Activated naive CD8-positive, alpha-beta T cell treated with anti-CD3 and anti-CD28 coated beads for 36 hours (primary cell): Measurements from ENCODE around the gene AP3D1. TPM values are rescaled to one million over a fixed set of nuclear protein-coding genes. Genes with fewer than 3 reads are reported as not detected.

Experiments
- DNase-seq: peaks from one replicate; pipeline ENCODE4 v3.0.0; 2021
- H3K27ac Mint-ChIP-seq: one replicate; pipeline ENCODE4 v1.8.0; 2022; ENCODE audit warnings: mild to moderate bottlenecking, moderate library complexity, mixed read lengths
- H3K27me3 Mint-ChIP-seq: one replicate; pipeline ENCODE4 v1.8.0; 2022; ENCODE audit warnings: mild to moderate bottlenecking, mixed read lengths
- H3K36me3 Mint-ChIP-seq: one replicate; pipeline ENCODE4 v1.8.0; 2021; ENCODE audit warnings: mild to moderate bottlenecking, mixed read lengths
- H3K4me1 Mint-ChIP-seq: one replicate; pipeline ENCODE4 v1.8.0; 2021; ENCODE audit warnings: mixed read lengths
- H3K4me3 Mint-ChIP-seq: one replicate; pipeline ENCODE4 v1.8.0; 2022; ENCODE audit warnings: mild to moderate bottlenecking, moderate library complexity, mixed read lengths
- H3K9me3 Mint-ChIP-seq: one replicate; pipeline ENCODE4 v1.8.0; 2022; ENCODE audit warnings: mixed read lengths
- total RNA-seq, 2 experiments: library from RNA; stranded (reverse); gene quantifications; one replicate each; pipeline ENCODE4 v1.2.3, GENCODE V29; 2021

The AP3D1 gene
- total RNA-seq, 2 experiments from 2014 or later = 92.0 to 96.0 TPM

DNA sequence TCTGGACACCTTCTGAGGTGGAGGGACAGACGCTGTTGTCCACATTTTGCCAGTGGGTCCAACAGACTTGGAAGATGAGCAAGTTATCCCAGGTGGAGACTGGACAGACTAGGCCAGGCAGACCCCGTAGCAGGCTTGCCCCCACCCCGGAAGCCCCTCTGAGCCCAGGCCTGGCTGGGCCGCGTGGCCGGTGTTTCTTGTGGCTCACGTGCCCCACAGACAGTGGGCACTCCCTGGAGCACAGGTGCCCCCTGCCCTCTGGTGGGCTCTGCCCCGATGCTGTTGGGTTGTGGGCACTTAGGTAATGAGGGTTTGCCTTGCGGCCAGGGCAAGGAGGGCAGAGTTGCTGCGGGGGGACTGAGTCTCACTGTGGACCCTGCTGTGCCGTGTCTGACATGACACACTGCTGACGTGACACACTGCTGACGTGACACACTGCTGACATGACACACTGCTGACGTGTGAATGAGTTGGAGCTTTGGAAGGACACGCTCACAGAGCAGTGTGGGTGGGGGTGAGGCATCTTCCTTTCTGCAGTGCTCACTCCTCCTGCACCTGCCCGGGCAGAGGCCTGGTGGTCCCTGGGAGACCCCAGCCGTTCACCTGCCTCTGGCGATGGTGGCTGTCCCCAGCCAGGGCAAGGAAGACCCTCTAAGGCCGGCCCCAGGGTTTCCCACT, 37.5 kb upstream of the AP3D1 start:
- Mint-ChIP-seq H3K36me3 (peaks cover 23% of the 10 kb centered on the region), H3K9me3 (no peaks in the 10 kb centered on the region), H3K27ac (no peak overlapping the region), H3K4me3 (no peak overlapping the region), H3K4me1 (peaks cover 6% of the 10 kb centered on the region), H3K27me3 (no peaks in the 10 kb centered on the region)
- no peak for DNase-seq

DNA sequence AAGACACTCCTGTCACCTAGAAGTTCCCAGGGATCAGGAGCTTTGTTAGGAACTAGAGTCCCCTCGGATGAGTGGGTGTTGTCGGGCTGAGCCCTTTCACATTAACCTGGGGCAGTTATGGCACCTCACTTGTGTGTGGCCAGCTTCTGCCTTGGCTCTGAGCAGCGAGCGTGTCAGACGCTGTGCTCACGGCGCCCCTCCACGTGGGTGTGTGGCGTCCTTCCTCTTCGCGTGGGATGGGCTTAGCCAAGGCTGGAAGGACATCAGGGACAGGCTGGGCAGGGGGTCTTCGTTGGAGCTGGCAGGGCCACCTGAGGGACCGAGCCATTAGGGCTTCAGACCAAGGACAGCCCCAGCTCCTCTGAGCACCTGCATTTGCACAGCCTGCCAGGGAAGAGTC, 35.8 kb upstream of the AP3D1 start:
- Mint-ChIP-seq H3K36me3 (peaks cover 15% of the 10 kb centered on the region), H3K27ac (no peak overlapping the region), H3K4me3 (no peak overlapping the region), H3K27me3 (no peaks in the 10 kb centered on the region), H3K4me1 (peaks cover 4% of the 10 kb centered on the region), H3K9me3 (no peaks in the 10 kb centered on the region)
- DNase-seq = no peak

DNA sequence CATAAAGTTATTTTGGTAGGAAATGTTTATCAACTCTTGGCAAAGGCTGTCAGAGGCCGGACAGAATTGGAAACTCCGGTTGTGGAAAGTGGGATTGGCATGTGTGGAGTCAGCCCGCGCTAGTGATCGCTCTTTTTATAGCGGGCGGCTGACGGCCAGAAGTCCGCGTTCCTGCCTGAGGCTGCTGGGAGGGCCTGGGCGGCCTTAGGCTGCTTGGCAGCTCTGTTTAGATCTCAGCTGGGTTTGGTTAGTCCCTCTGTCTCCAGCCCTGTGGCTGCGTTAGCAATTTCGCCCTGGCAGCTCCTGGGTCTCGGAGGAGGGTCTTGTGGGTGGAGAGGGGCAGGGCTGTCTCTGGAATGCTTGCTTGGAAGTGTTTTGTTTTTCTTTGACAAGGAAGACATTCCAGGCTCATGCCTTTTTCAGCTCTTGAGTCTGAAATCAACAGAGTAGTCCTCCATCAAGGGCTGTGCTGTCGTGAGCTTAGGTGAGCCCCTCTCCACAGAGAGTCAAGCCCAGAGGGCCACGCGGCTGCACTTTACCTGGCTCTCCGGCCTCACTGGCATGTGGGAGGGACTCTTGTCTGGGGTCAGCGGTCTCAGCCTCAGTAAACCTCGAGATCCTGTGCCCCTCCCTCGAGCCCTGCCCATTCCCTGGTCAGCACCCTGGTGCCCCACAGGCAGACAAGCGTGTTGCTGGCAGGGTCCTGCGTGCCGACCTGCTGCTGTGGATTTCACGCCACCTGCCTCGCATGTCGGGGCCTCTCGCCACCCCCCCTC, 34.9 kb upstream of the AP3D1 start:
- Mint-ChIP-seq H3K4me3 (no peak overlapping the region), H3K4me1 (peaks cover 4% of the 10 kb centered on the region), H3K27ac (no peak overlapping the region), H3K36me3 (peaks cover 15% of the 10 kb centered on the region), H3K27me3 (no peaks in the 10 kb centered on the region), H3K9me3 (no peaks in the 10 kb centered on the region)
- no peak for DNase-seq

DNA sequence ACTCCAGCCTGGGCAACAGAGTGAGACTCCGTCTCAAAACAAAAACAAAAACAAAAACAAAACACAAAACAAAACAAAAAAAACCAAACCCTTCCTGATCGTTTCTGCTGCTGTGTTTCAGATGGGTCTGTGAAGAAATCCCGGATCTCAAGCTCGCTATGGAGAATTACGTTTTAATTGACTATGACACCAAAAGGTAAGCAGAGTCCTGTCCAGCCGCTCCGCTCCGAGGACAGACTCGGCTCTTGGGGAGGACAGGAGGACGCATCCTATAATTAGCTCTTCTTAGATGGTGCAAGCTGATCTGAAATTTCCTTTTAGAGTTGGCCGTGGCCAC, 34.3 kb upstream of the AP3D1 start:
- no peaks in the 10 kb centered on the region for H3K9me3 Mint-ChIP-seq
- DNase-seq = no peak
- no peak overlapping the region for H3K27ac Mint-ChIP-seq
- H3K27me3 Mint-ChIP-seq = no peaks in the 10 kb centered on the region
- H3K36me3 Mint-ChIP-seq = peaks cover 13% of the 10 kb centered on the region
- no peak overlapping the region for H3K4me3 Mint-ChIP-seq
- H3K4me1 Mint-ChIP-seq = peaks cover 4% of the 10 kb centered on the region

DNA sequence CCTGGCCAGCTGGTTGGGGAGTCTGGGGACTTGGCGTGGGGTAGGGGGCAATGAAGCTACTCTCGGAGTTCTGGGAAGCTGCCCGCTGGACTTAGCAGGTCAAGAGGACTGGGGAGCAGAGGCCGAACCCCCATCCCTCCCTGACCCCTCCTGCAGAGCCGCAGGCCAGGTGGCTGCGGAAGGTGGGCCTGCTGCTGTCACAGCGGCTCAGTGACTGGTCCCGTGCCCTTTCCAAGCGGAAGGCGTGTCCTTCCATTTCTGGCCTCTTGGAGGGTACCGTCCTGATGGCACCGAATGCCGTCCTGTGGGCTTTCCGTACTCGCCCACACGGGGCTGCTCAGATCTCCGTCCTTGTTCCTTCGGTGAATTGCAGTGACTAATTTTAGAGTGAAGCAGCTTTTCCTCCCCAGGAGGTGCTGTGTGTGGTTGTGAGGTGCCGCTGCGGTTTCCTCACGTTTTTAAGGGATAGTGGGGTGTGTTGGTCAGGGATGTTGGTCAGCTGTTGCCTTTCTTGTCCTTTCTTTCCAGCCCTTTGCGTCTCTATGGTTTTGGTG, 33.1 kb upstream of the AP3D1 start:
- Mint-ChIP-seq H3K4me3 (no peak overlapping the region), H3K4me1 (peaks cover 4% of the 10 kb centered on the region), H3K27ac (no peak overlapping the region), H3K9me3 (no peaks in the 10 kb centered on the region), H3K27me3 (no peaks in the 10 kb centered on the region), H3K36me3 (peaks cover 13% of the 10 kb centered on the region)
- no peak for DNase-seq

DNA sequence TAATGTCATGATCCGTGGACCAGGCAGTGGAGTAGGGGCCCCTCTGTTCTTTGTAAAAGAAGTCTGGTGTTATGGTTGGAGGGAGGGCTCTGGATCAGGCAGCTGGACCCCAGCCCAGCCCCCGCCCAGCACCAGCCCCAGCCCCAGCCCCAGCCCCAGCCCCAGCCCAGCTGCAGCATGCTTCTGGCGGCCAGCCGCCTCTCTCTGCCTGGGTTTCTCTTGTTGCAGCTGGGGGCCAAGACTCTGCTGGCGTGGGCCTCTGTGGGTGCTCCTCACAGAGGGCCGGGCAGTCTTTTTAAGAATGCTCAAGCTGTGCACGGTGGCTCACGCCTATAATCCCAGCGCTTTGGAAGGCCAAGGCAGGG, 30.2 kb upstream of the AP3D1 start:
- Mint-ChIP-seq H3K27ac (no peak overlapping the region), H3K4me1 (no peaks in the 10 kb centered on the region), H3K36me3 (peaks cover 15% of the 10 kb centered on the region), H3K27me3 (no peaks in the 10 kb centered on the region), H3K9me3 (no peaks in the 10 kb centered on the region), H3K4me3 (no peak overlapping the region)
- no peak for DNase-seq

DNA sequence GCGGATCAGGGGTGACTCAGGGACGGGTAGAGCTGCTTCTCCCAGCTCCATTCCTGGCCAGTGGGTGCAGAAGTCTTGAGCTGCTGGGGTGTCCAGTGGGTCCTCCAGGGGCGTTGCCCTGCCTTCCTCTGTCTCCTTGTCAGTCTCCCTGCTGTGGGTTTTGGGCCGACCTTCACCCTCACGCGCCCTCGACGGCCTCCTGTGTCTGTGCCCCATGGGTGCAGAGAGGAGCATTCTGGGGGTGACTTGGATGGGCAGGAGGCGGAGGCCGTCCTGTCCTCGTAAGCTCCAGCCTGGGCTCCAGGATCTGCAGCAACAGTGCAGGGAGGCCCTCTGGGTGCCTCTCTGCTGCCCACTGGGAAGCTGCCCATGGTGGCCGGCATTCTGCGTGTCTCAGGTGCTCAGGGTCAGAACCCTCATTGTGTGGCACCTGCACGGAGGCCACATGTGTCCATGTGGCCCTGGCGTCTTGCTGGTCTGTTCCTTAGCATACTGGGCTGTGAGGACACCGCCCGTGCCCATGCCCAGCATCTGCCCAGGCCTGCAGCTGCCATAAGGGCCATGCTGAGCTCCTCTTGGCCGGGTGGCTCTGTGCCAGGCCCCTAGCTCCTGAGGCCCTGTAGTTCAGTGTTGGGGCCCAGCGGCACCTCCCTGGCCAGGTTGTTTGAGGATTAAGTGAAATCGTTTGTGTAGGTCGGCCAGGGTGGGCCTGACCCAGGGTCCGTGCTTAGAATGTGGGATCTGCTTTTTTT, 29.7 kb upstream of the AP3D1 start:
- DNase-seq = no peak
- H3K27ac Mint-ChIP-seq = no peak overlapping the region
- H3K9me3 Mint-ChIP-seq = no peaks in the 10 kb centered on the region
- H3K27me3 Mint-ChIP-seq = no peaks in the 10 kb centered on the region
- H3K4me3 Mint-ChIP-seq = no peak overlapping the region
- H3K36me3 Mint-ChIP-seq = peaks cover 18% of the 10 kb centered on the region
- H3K4me1 Mint-ChIP-seq = no peaks in the 10 kb centered on the region

DNA sequence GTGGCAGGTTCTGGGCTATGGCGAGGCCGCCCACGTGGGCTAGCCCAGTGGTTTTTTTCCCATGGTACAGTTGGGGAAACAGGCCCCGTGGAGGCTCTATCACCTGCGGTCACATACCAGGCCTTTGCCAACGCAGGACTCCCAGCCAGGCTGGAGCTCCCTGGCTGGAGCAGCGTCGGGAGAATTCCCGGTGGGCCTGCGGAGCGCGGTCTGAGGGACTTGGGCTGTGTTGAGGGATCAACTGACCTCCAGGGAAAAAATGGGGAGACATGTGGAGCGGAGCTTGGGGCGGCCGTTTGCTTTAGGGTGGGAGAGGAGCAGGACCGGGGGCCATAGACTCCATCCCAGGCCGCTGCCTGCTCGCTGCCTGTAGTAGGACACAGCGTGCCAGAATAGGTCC, 28.7 kb upstream of the AP3D1 start:
- Mint-ChIP-seq H3K36me3 (peaks cover 12% of the 10 kb centered on the region), H3K9me3 (no peaks in the 10 kb centered on the region)

DNA sequence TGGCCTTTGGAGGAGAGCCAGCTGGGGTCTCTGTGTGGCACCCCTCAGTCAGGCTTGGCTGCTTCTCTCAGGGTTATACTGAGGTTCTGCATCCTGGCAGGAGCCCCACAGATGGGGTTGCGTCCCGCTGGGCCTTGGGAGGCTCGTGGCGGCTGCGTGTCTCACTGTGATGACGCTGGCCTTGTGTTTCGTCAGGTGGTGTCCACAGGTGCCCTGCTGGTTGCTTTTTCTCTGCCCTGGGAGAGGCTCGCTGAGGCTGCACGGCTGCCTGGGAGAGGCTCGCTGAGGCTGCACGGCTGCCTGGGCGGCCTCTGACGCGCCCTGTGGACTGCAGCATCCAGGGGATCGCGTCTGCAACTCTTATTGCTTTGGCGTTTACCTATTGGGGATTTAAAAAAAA, 27.7 kb upstream of the AP3D1 start:
- Mint-ChIP-seq H3K27ac (no peak overlapping the region), H3K4me3 (no peak overlapping the region), H3K27me3 (no peaks in the 10 kb centered on the region), H3K36me3 (peaks cover 15% of the 10 kb centered on the region), H3K4me1 (no peaks in the 10 kb centered on the region), H3K9me3 (no peaks in the 10 kb centered on the region)
- no peak for DNase-seq

More for the DNA sequence above, 28.7 kb upstream of the AP3D1 start:
- Mint-ChIP-seq H3K4me3 (no peak overlapping the region), H3K4me1 (no peaks in the 10 kb centered on the region), H3K27ac (no peak overlapping the region), H3K27me3 (no peaks in the 10 kb centered on the region)
- no peak for DNase-seq

DNA sequence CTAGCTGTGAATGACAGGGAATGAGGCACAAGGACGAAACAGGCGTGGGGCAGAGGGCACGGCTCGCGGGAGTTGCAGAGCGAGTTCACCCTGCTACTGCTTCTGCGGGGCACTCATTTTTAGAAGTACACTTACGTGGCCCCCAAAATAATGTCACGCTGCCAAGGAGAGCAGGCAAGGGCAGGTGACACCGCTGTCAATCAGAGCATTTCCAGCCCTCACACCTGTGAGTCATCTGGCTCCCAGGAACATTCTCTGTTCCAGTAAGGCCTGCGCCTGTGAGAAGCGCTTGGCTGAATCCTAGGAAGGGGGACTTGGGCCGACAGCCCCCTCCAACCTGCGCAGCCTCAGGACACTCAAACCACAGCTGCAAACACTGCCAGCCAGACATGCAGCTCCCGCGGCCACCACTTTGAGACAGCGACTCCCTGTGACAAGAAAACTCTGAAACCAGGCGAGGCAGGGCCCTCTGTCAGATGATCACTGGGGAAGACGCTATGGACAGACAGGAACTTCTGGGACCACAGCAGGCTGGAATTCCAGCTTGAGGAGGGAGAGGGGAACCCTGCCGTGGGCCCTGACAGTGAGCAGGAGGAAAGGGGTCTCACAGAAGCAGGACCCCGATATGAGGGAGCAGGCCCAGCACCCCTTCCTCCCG, 25.1 kb upstream of the AP3D1 start:
- Mint-ChIP-seq H3K27ac (no peak overlapping the region), H3K4me1 (peaks cover 12% of the 10 kb centered on the region), H3K27me3 (no peaks in the 10 kb centered on the region), H3K4me3 (no peak overlapping the region), H3K9me3 (no peaks in the 10 kb centered on the region), H3K36me3 (peaks cover 21% of the 10 kb centered on the region)
- DNase-seq = no peak

DNA sequence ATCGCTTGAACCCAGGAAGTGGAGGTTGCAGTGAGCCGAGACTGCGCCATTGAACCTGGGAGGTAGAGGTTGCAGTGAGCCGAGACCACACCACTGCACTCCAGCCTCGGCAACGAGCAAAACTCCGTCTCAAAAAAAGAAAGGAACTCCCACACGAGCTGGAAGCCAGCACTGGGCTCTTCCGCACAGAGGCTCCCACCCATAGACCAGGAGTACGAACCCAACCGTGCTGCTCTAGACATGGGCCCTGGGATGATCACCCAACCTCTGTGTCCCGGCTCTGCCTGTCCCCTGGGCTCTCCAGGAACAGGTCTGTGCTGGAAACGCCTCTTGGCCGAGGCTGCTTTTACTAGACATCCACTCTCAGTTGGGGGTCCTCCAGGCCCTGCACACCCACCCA, 24.4 kb upstream of the AP3D1 start:
- Mint-ChIP-seq H3K4me1 (peaks cover 19% of the 10 kb centered on the region), H3K27me3 (no peaks in the 10 kb centered on the region), H3K27ac (no peak overlapping the region), H3K4me3 (no peak overlapping the region), H3K36me3 (peaks cover 19% of the 10 kb centered on the region), H3K9me3 (no peaks in the 10 kb centered on the region)
- no peak for DNase-seq

DNA sequence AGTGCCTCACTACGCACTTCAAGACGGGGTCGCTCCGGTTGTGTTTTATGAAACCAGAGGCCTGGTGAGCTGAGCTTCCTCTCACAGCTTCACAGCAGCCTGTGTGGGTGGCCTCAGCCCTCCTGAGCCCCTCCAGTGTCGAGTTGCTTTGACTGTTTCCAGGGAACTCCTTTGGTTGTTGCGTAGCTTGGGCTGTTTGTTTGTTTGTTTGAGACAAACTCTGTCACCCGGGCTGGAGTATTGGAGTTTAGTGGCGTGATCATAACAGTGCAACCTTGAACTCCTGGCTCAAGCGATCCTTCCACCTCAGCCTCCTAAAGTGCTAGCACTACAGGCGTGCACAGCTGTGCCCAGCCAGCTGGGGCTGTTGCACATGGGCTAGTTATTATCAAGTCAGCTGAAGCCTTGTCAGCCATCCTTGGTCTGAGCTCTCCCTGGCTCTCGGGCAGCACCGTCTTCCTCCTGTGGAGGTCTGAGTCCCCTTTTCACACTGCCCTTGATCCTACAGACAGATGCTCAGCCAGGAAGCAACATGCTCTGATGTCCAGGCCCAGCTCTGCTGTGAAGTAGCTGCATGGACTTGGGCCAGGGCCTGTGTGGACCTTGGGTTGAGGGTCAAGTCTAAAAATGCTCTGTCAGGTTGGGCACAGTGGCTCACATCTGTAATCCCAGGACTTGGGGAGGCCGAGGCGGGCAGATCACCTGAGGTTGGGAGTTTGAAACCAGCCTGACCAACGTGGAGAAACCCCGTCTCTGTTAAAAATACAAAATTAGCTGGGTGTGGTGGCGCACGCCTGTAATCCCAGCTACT, 22.6 kb upstream of the AP3D1 start:
- peaks cover 35% of the 10 kb centered on the region for H3K4me1 Mint-ChIP-seq
- H3K27me3 Mint-ChIP-seq = no peaks in the 10 kb centered on the region
- DNase-seq = no peak

DNA sequence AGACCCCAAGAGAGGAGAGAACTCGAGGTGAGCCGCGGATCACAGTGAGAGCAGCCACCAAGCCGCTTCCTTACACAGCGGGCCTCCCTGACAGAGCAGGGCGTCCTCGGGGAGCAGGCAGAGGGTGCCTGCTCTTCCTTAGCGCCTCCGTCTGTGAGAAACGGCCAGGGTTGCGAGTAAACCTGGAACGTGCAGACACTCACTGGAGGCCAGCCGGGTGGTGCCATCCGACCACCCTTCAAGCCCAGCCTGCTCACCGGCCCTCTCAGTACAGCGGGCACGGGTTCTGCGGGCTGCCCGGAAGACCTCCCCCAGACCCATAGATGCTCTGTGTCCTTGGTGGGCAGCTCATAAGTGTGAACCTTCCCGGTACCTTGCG, 22.0 kb upstream of the AP3D1 start:
- peaks cover 19% of the 10 kb centered on the region for H3K36me3 Mint-ChIP-seq
- no peak overlapping the region for H3K27ac Mint-ChIP-seq
- peaks cover 41% of the 10 kb centered on the region for H3K4me1 Mint-ChIP-seq
- H3K27me3 Mint-ChIP-seq = no peaks in the 10 kb centered on the region
- H3K9me3 Mint-ChIP-seq = no peaks in the 10 kb centered on the region
- no peak for DNase-seq
- no peak overlapping the region for H3K4me3 Mint-ChIP-seq

More for the DNA sequence above, 22.6 kb upstream of the AP3D1 start:
- H3K27ac Mint-ChIP-seq = no peak overlapping the region
- peaks cover 19% of the 10 kb centered on the region for H3K36me3 Mint-ChIP-seq
- H3K9me3 Mint-ChIP-seq = no peaks in the 10 kb centered on the region
- no peak overlapping the region for H3K4me3 Mint-ChIP-seq

DNA sequence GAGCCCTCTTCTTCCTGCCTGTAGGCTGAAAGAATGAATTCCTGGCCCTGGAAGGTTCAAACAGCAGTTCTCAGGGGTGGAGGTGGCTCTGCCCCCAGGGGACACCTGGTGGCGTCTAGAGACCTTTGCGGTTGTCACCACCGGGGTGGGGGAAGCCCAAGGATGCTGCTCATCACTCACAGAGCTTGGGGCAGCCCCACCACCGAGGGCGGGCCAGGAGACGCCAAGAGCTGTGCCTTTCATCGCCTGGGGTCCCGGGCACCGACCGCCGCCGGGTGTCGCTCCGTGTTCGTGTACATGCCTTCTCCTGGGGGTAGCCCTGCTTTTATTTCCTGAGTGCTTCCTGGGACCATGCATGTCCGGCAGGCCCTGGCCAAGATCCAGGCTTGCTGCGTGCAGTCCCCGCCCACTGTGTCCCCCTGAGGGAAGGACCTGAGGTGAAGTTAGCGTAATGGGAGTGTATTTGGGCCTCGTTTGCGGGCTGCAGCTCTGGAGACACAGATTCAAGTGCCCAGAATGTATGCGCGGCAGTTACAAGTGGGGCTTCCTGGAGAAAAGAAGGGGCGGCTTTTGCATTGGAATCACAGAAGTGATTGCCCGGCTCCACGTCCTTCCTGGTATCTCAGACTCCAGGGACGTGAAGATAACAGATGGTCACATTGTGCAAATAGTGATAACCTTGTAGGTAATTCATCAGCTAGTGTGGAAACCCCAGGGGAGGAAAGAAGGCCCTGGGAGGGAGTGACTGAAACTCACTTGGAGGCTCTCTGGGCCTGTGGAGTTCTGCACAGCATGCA, 20.2 kb upstream of the AP3D1 start:
- Mint-ChIP-seq H3K27me3 (no peaks in the 10 kb centered on the region), H3K9me3 (no peaks in the 10 kb centered on the region), H3K27ac (peak overlapping the region; percentile 78), H3K36me3 (peaks cover 21% of the 10 kb centered on the region), H3K4me1 (peaks cover 58% of the 10 kb centered on the region), H3K4me3 (peak overlapping the region; percentile 66)
- peak; percentile 94 for DNase-seq
